B cell (primary cell): ENCODE results near the gene ARHGAP28. TPM values are rescaled to one million over a fixed set of nuclear protein-coding genes. Genes with fewer than 3 reads are reported as not detected.

Experiments
- ATAC-seq: fragments of 200-7000 bp; cut with Tn5 transposase; one replicate; pipeline ENCODE4 v1.10.0; 2021; ENCODE audit warnings: low read depth, mild to moderate bottlenecking, moderate number of reproducible peaks, moderate library complexity
- CTCF ChIA-PET: fragments of 350-600 bp; sonication (Branson Sonifier 250); formaldehyde crosslinking; loops from one replicate; lab custom pipeline; 2021; ENCODE audit warnings: antibody characterized with exemption, inconsistent platforms; lab: Charles Lee
- POLR2A ChIA-PET: fragments of 350-600 bp; sonication (Branson Sonifier 250); formaldehyde crosslinking; loops from one replicate; lab custom pipeline; 2021; ENCODE audit warnings: antibody characterized with exemption; lab: Charles Lee
- DNase-seq: peaks from one replicate; pipeline ENCODE4 v3.0.0; 2013
- H2AFZ ChIP-seq: 2 replicates; pipeline ENCODE4 v1.6.1; 2012; ENCODE audit warnings: mild to moderate bottlenecking, low read depth, low read length; ENCODE audit not compliant: insufficient read depth, poor library complexity, severe bottlenecking
- H3K27ac ChIP-seq, 2 donors: 1 replicate in 1 of 2; 2 replicates in 1 of 2; pipeline ENCODE4 v1.5.1; 2012 to 2013; ENCODE audit warnings: low read length in 2 of 2, mild to moderate bottlenecking in 2 of 2, moderate library complexity in 1 of 2
- H3K27me3 ChIP-seq, 4 experiments: fragments of 200-600 bp in 1 of 4; sonication (generic) in 1 of 4; replicated peaks in 1 of 4; 1 replicate in 2 of 4; 2 replicates in 2 of 4; pipeline versions ENCODE4 v1.6.1 to v1.7.0; 2013 to 2016; ENCODE audit warnings: low read length in 3 of 4, mild to moderate bottlenecking in 2 of 4, mixed read lengths in 1 of 4, moderate library complexity in 1 of 4; ENCODE audit not compliant: insufficient read depth in 4 of 4, control insufficient read depth in 3 of 4; ENCODE audit errors: control extremely low read depth in 1 of 4
- H3K36me3 ChIP-seq, 2 experiments: replicated peaks in 1 of 2; 1 replicate in 1 of 2; 2 replicates in 1 of 2; pipeline versions ENCODE4 v1.6.1 to v1.7.1; 2013; ENCODE audit warnings: low read length in 1 of 2; ENCODE audit not compliant: insufficient read depth in 2 of 2, control insufficient read depth in 1 of 2; ENCODE audit errors: control extremely low read depth in 1 of 2, extremely low read depth in 1 of 2
- H3K4me1 ChIP-seq, 2 donors: fragments of 200-600 bp in 1 of 2; sonication (generic) in 1 of 2; 1 replicate in 1 of 2; 2 replicates in 1 of 2; pipeline versions ENCODE4 v1.5.1 to v1.6.1; 2013 to 2017; ENCODE audit warnings: low read length in 2 of 2; ENCODE audit not compliant: control insufficient read depth in 2 of 2, insufficient read depth in 2 of 2
- H3K4me2 ChIP-seq: replicated peaks from 2 replicates; pipeline ENCODE3; 2012; ENCODE audit warnings: mild to moderate bottlenecking, low read depth, low read length; ENCODE audit not compliant: poor library complexity, severe bottlenecking
- H3K4me3 ChIP-seq, 5 experiments: fragments of 200-600 bp in 1 of 5; sonication (generic) in 1 of 5; 1 replicate in 3 of 5; 2 replicates in 2 of 5; pipeline versions ENCODE4 v1.5.1 to v1.7.0; 2011 to 2016; ENCODE audit warnings: low read length in 4 of 5, mild to moderate bottlenecking in 4 of 5, low read depth in 2 of 5, control low read depth in 1 of 5, moderate library complexity in 1 of 5; ENCODE audit not compliant: insufficient read depth in 1 of 5; ENCODE audit errors: control extremely low read depth in 1 of 5, extremely low read depth in 1 of 5
- H3K79me2 ChIP-seq: fragments of 200-600 bp; sonication (generic); one replicate; pipeline ENCODE4 v1.6.0; 2016; ENCODE audit warnings: low read length; ENCODE audit not compliant: control insufficient read depth, insufficient read depth
- H3K9ac ChIP-seq: fragments of 200-600 bp; sonication (generic); 2 replicates; pipeline ENCODE4 v1.6.1; 2017; ENCODE audit warnings: mild to moderate bottlenecking, low read length, moderate library complexity
- H3K9me3 ChIP-seq, 3 donors: one replicate each; pipeline versions ENCODE4 v1.6.1 to v1.7.1; 2013; ENCODE audit warnings: low read length in 2 of 3; ENCODE audit not compliant: control insufficient read depth in 2 of 3, insufficient read depth in 1 of 3; ENCODE audit errors: control extremely low read depth in 1 of 3
- H4K20me1 ChIP-seq: 2 replicates; pipeline ENCODE4 v1.6.0; 2012; ENCODE audit warnings: mild to moderate bottlenecking, low read length; ENCODE audit not compliant: insufficient read depth, control insufficient read depth, poor library complexity, severe bottlenecking
- H3K27ac Mint-ChIP-seq: one replicate; pipeline ENCODE4 v1.8.0; 2021; ENCODE audit warnings: mixed read lengths
- H3K27me3 Mint-ChIP-seq: one replicate; pipeline ENCODE4 v1.8.0; 2021; ENCODE audit warnings: mixed read lengths
- H3K4me1 Mint-ChIP-seq: one replicate; pipeline ENCODE4 v1.8.0; 2021; ENCODE audit warnings: mixed read lengths
- H3K4me3 Mint-ChIP-seq: one replicate; pipeline ENCODE4 v1.8.0; 2021; ENCODE audit warnings: mixed read lengths
- H3K9me3 Mint-ChIP-seq: one replicate; pipeline ENCODE4 v1.8.0; 2022; ENCODE audit warnings: mixed read lengths; ENCODE audit not compliant: insufficient read depth
- CTCF ChIP-seq: fragments of 200-600 bp; IDR thresholded peaks from one replicate; pipeline ENCODE4 v1.8.0; 2022; ENCODE audit warnings: antibody characterized with exemption, mild to moderate bottlenecking
- EZH2 ChIP-seq: IDR thresholded peaks from 2 replicates; pipeline ENCODE4 v1.6.1; 2012; ENCODE audit warnings: borderline replicate concordance, low read depth, mild to moderate bottlenecking, moderate library complexity, low read length; ENCODE audit not compliant: insufficient read depth, poor library complexity, severe bottlenecking
- WGBS: methylation state at CpG from one replicate; pipeline ENCODE4 v1.1.5; 2013; ENCODE audit warnings: missing lambda C conversion rate; ENCODE audit not compliant: insufficient coverage; 5-methylcytosine and 5-hydroxymethylcytosine counted together
- intact Hi-C: fragments of 100-400 bp; cut with micrococcal nuclease; formaldehyde crosslinking; loops from one replicate; pipeline ENCODE4 v1.10.0; 2022
- polyA plus RNA-seq: library from polyadenylated mRNA; depleted of rRNA; stranded (reverse); fragments of >200 nt; gene quantifications from 2 replicates; pipeline ENCODE4 v1.2.3, GENCODE V29; 2012
- total RNA-seq, 2 donors: library from RNA; stranded (reverse); fragments of 120-200 nt in 1 of 2; gene quantifications; 1 replicate in 1 of 2; 2 replicates in 1 of 2; pipeline versions ENCODE4 v1.2.3 to v1.2.4, GENCODE V29; 2013 to 2022

ARHGAP28 gene
- total and polyA plus RNA-seq, 2 donors (not counting 1 experiment from before 2014, with no cell fraction given): not detected

GRCh38 chr18:6950641-6951040 is 221.1 kb downstream of the ARHGAP28 start:
- POLR2A ChIA-PET: no interaction called here
- no peak overlapping the region for H3K4me2 ChIP-seq
- no peak for ATAC-seq
- H3K9me3 ChIP-seq: peaks cover 0 to 24% (median 0%) of the 10 kb centered on the region in 3 donors
- no peaks in the 10 kb centered on the region for H3K9me3 Mint-ChIP-seq
- H3K4me1 ChIP-seq: no peaks in the 10 kb centered on the region
- H3K27me3 ChIP-seq: no peaks in the 10 kb centered on the region
- no peak overlapping the region for H3K9ac ChIP-seq
- no peaks in the 10 kb centered on the region for H3K79me2 ChIP-seq
- intact Hi-C loops: no loop called here
- H3K4me1 Mint-ChIP-seq: no peaks in the 10 kb centered on the region
- no peak for TF ChIP-seq CTCF
- TF ChIP-seq EZH2: no peak
- H3K27ac Mint-ChIP-seq: no peak overlapping the region
- 94% methylated on average over 13 of the region's 14 CpGs for WGBS
- no peak overlapping the region for H3K27ac ChIP-seq
- CTCF ChIA-PET: no interaction called here
- H3K4me3 ChIP-seq: no peak overlapping the region
- no peak for DNase-seq
- H3K27me3 Mint-ChIP-seq: no peaks in the 10 kb centered on the region
- no peaks in the 10 kb centered on the region for H3K36me3 ChIP-seq
- no peak overlapping the region for H3K4me3 Mint-ChIP-seq
- no peaks in the 10 kb centered on the region for H4K20me1 ChIP-seq
- H2AFZ ChIP-seq: no peak overlapping the region

GRCh38 chr18:6951336-6952090 is 222.0 kb downstream of the ARHGAP28 start:
- Mint-ChIP-seq H3K27ac (no peak overlapping the region), H3K4me3 (no peak overlapping the region), H3K9me3 (no peaks in the 10 kb centered on the region), H3K4me1 (no peaks in the 10 kb centered on the region), H3K27me3 (no peaks in the 10 kb centered on the region)
- 81% methylated on average over 17 of the region's 17 CpGs for WGBS
- H3K9me3 ChIP-seq: peaks cover 0 to 30% (median 0%) of the 10 kb centered on the region in 3 donors
- no peak overlapping the region for H3K4me3 ChIP-seq
- intact Hi-C loops: no loop called here
- DNase-seq (no peak), ATAC-seq (no peak)
- no peaks in the 10 kb centered on the region for H3K79me2 ChIP-seq
- H3K4me1 ChIP-seq: no peaks in the 10 kb centered on the region
- ChIA-PET POLR2A (no interaction called here), CTCF (no interaction called here)
- H2AFZ ChIP-seq: no peak overlapping the region
- H3K27me3 ChIP-seq: no peaks in the 10 kb centered on the region
- no peak overlapping the region for H3K4me2 ChIP-seq
- H3K27ac ChIP-seq: no peak overlapping the region
- no peak overlapping the region for H3K9ac ChIP-seq
- no peaks in the 10 kb centered on the region for H3K36me3 ChIP-seq
- no peaks in the 10 kb centered on the region for H4K20me1 ChIP-seq
- TF ChIP-seq EZH2 (no peak), CTCF (no peak)
